CD4-positive, alpha-beta T cell treated with Interleukin-15 for 1 hour (primary cell): Measurements from ENCODE around the gene ACADS.

ENCODE experiments used
- DNase-seq: peaks from one replicate; pipeline ENCODE4 v3.0.0-alpha.2; 2020

The ACADS gene, protein sequence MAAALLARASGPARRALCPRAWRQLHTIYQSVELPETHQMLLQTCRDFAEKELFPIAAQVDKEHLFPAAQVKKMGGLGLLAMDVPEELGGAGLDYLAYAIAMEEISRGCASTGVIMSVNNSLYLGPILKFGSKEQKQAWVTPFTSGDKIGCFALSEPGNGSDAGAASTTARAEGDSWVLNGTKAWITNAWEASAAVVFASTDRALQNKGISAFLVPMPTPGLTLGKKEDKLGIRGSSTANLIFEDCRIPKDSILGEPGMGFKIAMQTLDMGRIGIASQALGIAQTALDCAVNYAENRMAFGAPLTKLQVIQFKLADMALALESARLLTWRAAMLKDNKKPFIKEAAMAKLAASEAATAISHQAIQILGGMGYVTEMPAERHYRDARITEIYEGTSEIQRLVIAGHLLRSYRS

DNA sequence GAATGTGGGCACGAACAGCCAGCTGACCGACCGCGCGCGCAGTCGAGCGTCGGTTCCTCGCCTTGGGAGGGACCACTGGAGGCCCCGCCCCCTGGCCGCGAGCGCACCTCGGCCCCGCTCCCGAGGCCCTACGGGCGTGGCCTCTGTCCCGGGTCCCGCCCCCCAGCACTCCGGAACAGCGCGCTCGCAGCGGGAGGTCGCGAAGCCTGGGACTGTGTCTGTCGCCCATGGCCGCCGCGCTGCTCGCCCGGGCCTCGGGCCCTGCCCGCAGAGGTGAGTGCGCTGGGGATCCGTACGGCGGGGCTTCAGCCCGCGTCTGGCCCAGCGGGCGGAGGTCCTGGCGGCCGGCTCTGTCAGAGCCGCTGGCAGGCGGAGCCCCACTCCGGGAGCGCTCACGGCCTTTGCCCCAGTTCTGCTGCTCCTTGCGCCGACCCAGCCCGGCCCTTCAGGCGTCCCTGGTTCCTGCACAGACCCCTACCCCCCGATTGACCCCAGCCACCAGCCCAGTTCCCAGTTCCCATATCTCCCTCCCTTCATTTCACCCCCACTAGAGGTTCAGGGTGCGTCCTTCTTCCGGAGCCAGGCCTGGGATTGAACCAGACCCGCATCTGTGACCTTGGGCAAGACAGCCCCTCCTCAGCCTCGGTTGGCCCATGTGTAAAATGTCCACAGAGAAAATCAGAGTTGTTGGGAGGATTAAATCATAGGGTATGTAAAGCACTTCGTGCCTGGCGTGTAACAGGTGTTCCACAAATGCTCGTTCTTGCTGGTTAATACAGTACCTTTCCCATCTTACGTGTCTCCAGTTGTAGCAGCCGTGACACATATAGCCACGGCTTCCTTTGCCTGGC is at the start of gene ACADS:
Gene ACADS, plus strand, starts transcription at position 168 of the 851 bp plus-strand sequence. Its CDS starts 60 bp downstream, at position 228.
- DNase-seq = peak; percentile 88

- DNase-seq = peak; percentile 28
Observed at GRCh38 chr12:120677765-120678473, 47.7 kb upstream of the ACADS start.

GRCh38 chr12:120678572-120678971 is 47.1 kb upstream of the ACADS start:
- DNase-seq = no peak

GRCh38 chr12:120680165-120680738 is 45.4 kb upstream of the ACADS start:
- no peak for DNase-seq

GRCh38 chr12:120684523-120684932 is 41.1 kb upstream of the ACADS start:
- DNase-seq = no peak

DNA sequence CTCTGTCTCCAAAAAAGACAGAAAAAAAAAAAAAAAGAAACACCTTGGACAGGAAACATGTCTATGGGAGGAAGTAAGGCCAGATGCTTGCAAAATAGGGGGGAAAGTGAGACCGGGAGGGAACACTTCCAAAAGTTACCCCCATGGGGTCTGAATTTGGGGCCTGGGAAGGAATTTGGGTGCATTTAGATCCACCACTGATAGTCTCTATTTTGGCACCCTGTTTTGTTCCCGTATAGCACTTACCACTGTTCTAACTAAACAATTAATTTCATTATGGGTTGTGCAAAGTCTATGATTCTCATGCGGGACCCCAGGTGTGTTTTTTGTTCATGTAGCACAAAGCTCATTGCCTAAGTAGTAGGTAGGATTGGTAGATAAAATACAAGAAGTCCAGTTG is 40.1 kb upstream of the ACADS start:
- DNase-seq = no peak

GRCh38 chr12:120686151-120686689 is 39.4 kb upstream of the ACADS start:
- DNase-seq = peak; percentile 99

DNA sequence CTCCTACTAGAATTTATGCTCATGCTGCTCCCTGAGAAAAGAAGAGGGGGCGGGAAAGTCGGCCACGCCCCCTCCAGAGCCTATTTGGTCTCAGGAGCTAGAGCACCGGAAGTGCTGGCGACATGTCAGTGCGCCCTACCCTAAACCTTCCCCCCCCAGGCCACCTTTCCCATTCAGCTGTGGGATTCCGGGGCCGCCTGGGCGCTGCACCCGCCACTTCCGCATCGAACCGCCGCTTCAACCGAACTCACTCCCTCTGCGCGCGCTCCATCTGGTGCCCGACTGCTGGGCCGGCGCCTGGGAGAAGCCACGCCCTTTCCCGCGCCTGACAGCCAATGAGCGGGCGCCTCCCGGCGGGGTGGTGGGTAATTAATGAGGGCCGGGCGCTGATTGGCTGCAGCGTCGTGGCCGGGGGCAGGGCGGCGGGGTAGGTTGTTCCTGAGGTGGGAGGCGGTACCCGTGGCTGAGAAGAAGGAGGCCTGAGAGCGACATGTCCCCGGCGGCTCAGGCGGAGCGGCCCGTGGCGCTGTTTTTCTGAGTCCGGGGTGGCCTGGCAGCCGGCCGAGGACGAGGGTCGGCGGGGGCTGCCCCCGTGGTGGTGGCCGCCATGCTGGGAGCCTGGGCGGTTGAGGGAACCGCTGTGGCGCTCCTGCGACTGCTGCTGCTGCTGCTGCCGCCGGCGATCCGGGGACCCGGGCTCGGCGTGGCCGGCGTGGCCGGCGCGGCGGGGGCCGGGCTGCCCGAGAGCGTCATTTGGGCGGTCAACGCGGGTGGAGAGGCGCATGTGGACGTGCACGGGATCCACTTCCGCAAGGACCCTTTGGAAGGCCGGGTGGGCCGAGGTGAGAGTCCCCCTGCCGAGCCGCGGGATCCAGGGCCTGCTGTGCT is 38.7 kb upstream of the ACADS start, which contains the start of gene MLEC:
Gene MLEC, plus strand, starts transcription at position 460 of the 888 bp plus-strand sequence. Its CDS starts 148 bp downstream, at position 608.
- DNase-seq = peak; percentile 99

GRCh38 chr12:120687578-120688289 is 37.9 kb upstream of the ACADS start:
- no peak for DNase-seq

GRCh38 chr12:120688527-120689071 is 37.0 kb upstream of the ACADS start:
- DNase-seq = no peak

- DNase-seq = no peak
Observed at GRCh38 chr12:120689397-120690082, 36.1 kb upstream of the ACADS start.

DNA sequence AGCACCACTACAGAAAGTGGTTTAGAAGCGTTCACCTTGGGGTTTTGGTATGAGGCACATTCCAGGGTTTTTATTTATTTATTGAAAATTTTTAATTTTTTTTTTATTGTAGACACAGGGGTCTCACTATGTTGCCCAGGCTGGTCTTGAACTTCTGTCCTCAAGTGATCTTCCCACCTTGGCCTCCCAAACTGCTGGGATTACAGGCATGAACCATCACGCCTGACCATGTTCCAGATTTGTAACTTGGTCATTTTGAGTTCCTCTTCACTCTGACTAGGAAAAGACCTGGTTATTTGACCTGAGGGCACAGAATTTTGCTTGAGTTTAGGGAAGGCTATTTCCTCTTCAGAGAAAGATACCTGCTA is 35.6 kb upstream of the ACADS start:
- DNase-seq = no peak

DNA sequence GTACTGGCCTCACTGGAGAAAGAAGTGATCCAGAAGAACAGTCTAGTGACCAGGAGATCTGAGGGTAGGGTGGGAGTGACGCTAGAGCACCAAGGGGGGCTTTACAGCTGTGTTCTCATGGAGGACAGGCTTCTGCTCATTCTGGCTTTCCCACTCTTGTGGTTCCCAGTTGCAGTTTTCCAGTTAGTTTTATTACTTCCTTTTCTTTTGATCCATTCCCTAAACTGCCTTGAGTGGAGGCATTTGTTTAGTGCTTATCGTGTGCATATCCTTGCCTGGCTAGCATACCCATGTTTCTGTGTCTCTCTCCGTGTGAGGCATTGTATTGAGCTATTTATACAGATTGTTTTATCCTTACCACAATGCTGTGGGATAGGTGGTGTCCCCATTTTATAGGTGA is 34.6 kb upstream of the ACADS start:
- DNase-seq = no peak

GRCh38 chr12:120692524-120693033 is 33.0 kb upstream of the ACADS start:
- no peak for DNase-seq

- no peak for DNase-seq
Observed at GRCh38 chr12:120693848-120694247, 31.8 kb upstream of the ACADS start.

GRCh38 chr12:120696626-120697025 is 29.0 kb upstream of the ACADS start:
- no peak for DNase-seq

DNA sequence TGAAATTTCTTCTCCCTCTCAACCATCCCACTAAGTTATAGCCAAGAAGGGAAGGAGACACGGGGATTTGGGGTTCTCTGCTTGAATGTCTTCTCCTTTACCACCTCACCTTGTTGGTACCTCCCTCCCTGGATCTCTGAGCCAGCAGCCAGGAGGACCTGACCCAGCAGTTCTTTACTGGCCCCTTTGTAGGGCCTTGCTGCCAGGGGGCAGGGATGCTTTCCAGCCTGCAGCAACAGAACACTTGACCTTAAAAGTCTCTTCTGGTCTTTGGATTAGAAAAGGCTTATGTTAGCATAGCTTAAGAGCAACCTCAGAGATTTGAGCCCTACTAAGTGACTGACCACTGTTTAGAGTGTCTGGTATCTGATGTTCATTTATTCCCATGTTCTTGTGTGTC is 28.3 kb upstream of the ACADS start:
- DNase-seq = no peak

DNA sequence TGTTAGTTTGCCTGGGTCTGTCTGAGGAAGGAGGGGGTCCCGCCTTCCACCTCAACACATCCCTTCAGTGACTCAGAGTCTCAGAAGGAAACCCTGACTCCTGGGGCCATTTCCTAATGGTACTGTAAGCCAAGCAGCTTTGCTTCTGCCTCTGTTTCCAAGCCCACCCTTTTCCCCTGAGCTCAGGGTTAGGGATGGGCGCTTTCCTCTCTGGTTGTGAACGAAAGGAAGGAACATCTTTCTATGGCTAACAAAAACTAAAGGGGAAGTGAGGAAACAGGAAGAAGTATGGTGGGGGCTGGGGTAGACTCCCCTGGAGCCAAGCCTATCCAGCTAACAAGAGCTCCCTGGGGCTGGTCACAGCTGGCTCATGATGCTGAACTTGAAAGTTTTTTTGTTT is 27.0 kb upstream of the ACADS start:
- no peak for DNase-seq

DNA sequence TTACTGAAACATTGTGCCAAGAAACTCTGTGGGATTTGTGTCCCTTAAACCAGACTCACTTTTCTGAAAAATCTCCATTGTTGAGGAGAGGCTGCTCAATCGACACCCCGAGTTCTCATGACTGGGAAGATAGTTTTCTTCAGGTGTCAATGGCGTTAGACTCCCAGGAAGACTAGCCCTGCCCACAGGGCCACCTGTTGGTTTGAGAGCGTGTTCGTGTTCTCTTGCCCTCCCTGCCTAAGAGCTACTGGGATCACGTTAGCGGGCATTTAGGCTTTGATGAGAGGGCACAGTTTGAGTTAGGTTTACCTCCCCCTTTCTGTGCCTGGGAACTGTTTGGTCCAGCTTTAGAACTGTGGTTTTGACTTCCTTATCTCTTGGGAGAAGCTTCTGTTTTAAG is 26.1 kb upstream of the ACADS start:
- no peak for DNase-seq

- DNase-seq = no peak
Observed at GRCh38 chr12:120700886-120701285, 24.7 kb upstream of the ACADS start.
